Neural progenitor cell (in vitro differentiated cells): ENCODE measurements around the gene ARHGAP26.

ENCODE experiments used
- EZH2 ChIP-seq: fragments of 200-600 bp; sonication (generic); IDR thresholded peaks from 2 replicates; pipeline ENCODE4 v1.6.1; 2017; ENCODE audit warnings: antibody characterized with exemption, mild to moderate bottlenecking, moderate library complexity
- TF ChIP-seq, protein P1 (sequence below): fragments of 200-600 bp; sonication (generic); IDR thresholded peaks from 2 replicates; pipeline ENCODE4 v1.5.1; 2017; ENCODE audit warnings: antibody characterized with exemption, mild to moderate bottlenecking

- TF ChIP-seq, protein P1, sequence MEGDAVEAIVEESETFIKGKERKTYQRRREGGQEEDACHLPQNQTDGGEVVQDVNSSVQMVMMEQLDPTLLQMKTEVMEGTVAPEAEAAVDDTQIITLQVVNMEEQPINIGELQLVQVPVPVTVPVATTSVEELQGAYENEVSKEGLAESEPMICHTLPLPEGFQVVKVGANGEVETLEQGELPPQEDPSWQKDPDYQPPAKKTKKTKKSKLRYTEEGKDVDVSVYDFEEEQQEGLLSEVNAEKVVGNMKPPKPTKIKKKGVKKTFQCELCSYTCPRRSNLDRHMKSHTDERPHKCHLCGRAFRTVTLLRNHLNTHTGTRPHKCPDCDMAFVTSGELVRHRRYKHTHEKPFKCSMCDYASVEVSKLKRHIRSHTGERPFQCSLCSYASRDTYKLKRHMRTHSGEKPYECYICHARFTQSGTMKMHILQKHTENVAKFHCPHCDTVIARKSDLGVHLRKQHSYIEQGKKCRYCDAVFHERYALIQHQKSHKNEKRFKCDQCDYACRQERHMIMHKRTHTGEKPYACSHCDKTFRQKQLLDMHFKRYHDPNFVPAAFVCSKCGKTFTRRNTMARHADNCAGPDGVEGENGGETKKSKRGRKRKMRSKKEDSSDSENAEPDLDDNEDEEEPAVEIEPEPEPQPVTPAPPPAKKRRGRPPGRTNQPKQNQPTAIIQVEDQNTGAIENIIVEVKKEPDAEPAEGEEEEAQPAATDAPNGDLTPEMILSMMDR = no peak
- TF ChIP-seq EZH2 = no peak
Observed at GRCh38 chr5:142800776-142801494, 30.8 kb downstream of the ARHGAP26 start.
